Kidney (tissue), 14 donors: ENCODE measurements around the gene BORCS8. TPM values are rescaled to one million over a fixed set of nuclear protein-coding genes. Genes with fewer than 3 reads are reported as not detected.

ENCODE experiments used
- DNase-seq, 5 donors: peaks; one replicate each; pipeline ENCODE4 v3.0.0-alpha.2; 2013 to 2020
- FAIRE-seq: peaks from 2 replicates; lab custom pipeline; 2012; peaks lifted over from hg19 to GRCh38; lab: Jason Lieb, UNC
- H3K27ac ChIP-seq, 2 donors: one replicate each; pipeline ENCODE4 v1.7.0; 2013; ENCODE audit warnings: low read depth in 2 of 2, low read length in 2 of 2, inconsistent platforms in 1 of 2
- H3K27me3 ChIP-seq: one replicate; pipeline ENCODE4 v1.7.1; 2013; ENCODE audit warnings: low read length, inconsistent platforms; ENCODE audit not compliant: control insufficient read depth, insufficient read depth
- H3K36me3 ChIP-seq, 3 donors: one replicate each; pipeline versions ENCODE4 v1.7.0 to v1.7.1; 2013; ENCODE audit warnings: low read length in 3 of 3, control low read depth in 1 of 3, inconsistent platforms in 1 of 3; ENCODE audit not compliant: insufficient read depth in 3 of 3, control insufficient read depth in 2 of 3
- H3K4me1 ChIP-seq, 3 donors: one replicate each; pipeline versions ENCODE4 v1.7.0 to v1.7.1; 2013; ENCODE audit warnings: low read length in 3 of 3, inconsistent platforms in 1 of 3, low read depth in 1 of 3; ENCODE audit not compliant: control insufficient read depth in 2 of 3, insufficient read depth in 2 of 3
- H3K4me3 ChIP-seq, 3 donors: one replicate each; pipeline versions ENCODE4 v1.7.0 to v1.8.1; 2013; ENCODE audit warnings: low read length in 3 of 3, control low read depth in 1 of 3, inconsistent platforms in 1 of 3
- H3K9ac ChIP-seq, 3 donors: one replicate each; pipeline versions ENCODE4 v1.7.0 to v1.7.1; 2013; ENCODE audit warnings: low read length in 3 of 3, control low read depth in 1 of 3, inconsistent platforms in 1 of 3
- H3K9me3 ChIP-seq, 3 donors: one replicate each; pipeline versions ENCODE4 v1.7.0 to v1.7.1; 2013; ENCODE audit warnings: low read length in 3 of 3, control low read depth in 1 of 3, inconsistent platforms in 1 of 3; ENCODE audit not compliant: control insufficient read depth in 2 of 3, insufficient read depth in 1 of 3
- intact Hi-C: fragments of 100-400 bp; cut with DNase I; formaldehyde crosslinking; loops from one replicate; pipeline ENCODE4 v1.11.1; 2022
- polyA plus RNA-seq: library from polyadenylated mRNA; stranded (reverse); fragments of 350-450 nt; fragmentation: Illumina TruSeq; extraction: RNeasy Lipid Tissue Mini Kit (QIAGEN cat#74804); gene quantifications from one replicate; pipeline ENCODE4 v1.2.3, GENCODE V29; 2014; ENCODE audit warnings: low read depth, low replicate concordance; ENCODE audit not compliant: insufficient read depth
- total RNA-seq: library from RNA; stranded (reverse); fragmentation: NEBNext Ultra II Directional; extraction: Animal tissue kit (Norgen Biotek cat#: 25700); gene quantifications from one replicate; pipeline ENCODE4 v1.2.1, GENCODE V29; 2021
- TF ChIP-seq, protein P1 (sequence below): IDR thresholded peaks from 3 replicates; pipeline ENCODE4 v1.5.1; 2012; ENCODE audit warnings: mild to moderate bottlenecking, moderate library complexity, borderline replicate concordance; ENCODE audit not compliant: insufficient read depth; ENCODE audit errors: extremely low read depth
- donor health status: control.
- donor health status: control.
- donor health status: control.
- donor health status: control.
- donor health status: control.
- donor health status: DM: yes; HTN: yes; CAD: no.
- donor health status: Normal renal cell carcinoma (clear cell type).

The BORCS8 gene
- total and polyA plus RNA-seq, 2 donors from 2014 or later, result 42.2 to 51.7 TPM

DNA sequence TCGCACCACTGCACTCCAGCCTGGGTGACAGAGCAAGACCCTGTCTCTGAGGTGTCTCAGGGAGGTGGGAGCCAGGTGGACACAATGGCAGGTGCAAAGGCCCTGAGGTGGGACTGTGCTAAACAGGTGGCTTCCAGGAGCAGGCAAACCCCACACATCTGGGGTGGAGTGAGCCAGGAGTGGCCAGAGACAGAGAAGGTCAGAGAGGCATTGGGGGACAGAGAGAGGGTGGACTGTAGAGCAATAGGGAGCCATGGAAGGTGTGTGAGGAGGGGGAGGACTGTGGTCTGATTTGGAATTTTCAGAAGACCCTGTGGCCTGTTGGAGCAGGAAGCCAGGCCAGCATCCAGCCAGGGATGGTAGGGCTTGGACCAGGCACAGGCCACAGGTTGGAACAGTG is 26.6 kb downstream of the BORCS8 start:
- intact Hi-C loops, result no loop called here
- TF ChIP-seq, protein P1, sequence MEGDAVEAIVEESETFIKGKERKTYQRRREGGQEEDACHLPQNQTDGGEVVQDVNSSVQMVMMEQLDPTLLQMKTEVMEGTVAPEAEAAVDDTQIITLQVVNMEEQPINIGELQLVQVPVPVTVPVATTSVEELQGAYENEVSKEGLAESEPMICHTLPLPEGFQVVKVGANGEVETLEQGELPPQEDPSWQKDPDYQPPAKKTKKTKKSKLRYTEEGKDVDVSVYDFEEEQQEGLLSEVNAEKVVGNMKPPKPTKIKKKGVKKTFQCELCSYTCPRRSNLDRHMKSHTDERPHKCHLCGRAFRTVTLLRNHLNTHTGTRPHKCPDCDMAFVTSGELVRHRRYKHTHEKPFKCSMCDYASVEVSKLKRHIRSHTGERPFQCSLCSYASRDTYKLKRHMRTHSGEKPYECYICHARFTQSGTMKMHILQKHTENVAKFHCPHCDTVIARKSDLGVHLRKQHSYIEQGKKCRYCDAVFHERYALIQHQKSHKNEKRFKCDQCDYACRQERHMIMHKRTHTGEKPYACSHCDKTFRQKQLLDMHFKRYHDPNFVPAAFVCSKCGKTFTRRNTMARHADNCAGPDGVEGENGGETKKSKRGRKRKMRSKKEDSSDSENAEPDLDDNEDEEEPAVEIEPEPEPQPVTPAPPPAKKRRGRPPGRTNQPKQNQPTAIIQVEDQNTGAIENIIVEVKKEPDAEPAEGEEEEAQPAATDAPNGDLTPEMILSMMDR, result no peak
- H3K4me3 ChIP-seq, result no peak overlapping the region
- H3K9me3 ChIP-seq, result no peaks in the 10 kb centered on the region
- DNase-seq (no peak), FAIRE-seq (no peak)
- no peaks in the 10 kb centered on the region for H3K27me3 ChIP-seq
- no peak overlapping the region for H3K27ac ChIP-seq
- no peaks in the 10 kb centered on the region for H3K36me3 ChIP-seq
- H3K9ac ChIP-seq, result no peak overlapping the region
- H3K4me1 ChIP-seq, result peaks cover 0 to 3% (median 0%) of the 10 kb centered on the region in 3 donors

GRCh38 chr19:19162495-19162894 is 29.5 kb downstream of the BORCS8 start:
- intact Hi-C loops, result no loop called here
- Histone ChIP-seq H3K27me3 (no peaks in the 10 kb centered on the region), H3K4me1 (no peaks in the 10 kb centered on the region), H3K36me3 (no peaks in the 10 kb centered on the region), H3K9ac (no peak overlapping the region), H3K27ac (no peak overlapping the region), H3K4me3 (no peak overlapping the region), H3K9me3 (no peaks in the 10 kb centered on the region)
- DNase-seq (no peak), FAIRE-seq (no peak)
- TF ChIP-seq, protein P1, result no peak

GRCh38 chr19:19160461-19161035 is 31.4 kb downstream of the BORCS8 start:
- FAIRE-seq (no peak), DNase-seq (no peak)
- Histone ChIP-seq H3K4me3 (no peak overlapping the region), H3K9ac (no peak overlapping the region), H3K4me1 (no peaks in the 10 kb centered on the region), H3K36me3 (no peaks in the 10 kb centered on the region), H3K27me3 (no peaks in the 10 kb centered on the region), H3K9me3 (peaks cover 0 to 2% (median 0%) of the 10 kb centered on the region in 3 donors), H3K27ac (no peak overlapping the region)
- intact Hi-C loops, result no loop called here
- TF ChIP-seq, protein P1, result no peak

- DNase-seq, result no peak
- Histone ChIP-seq H3K27ac (no peak overlapping the region), H3K4me1 (no peaks in the 10 kb centered on the region), H3K9ac (no peak overlapping the region), H3K36me3 (no peaks in the 10 kb centered on the region), H3K9me3 (peaks cover 0 to 2% (median 0%) of the 10 kb centered on the region in 3 donors), H3K4me3 (no peak overlapping the region), H3K27me3 (no peaks in the 10 kb centered on the region)
- TF ChIP-seq, protein P1, result no peak
- intact Hi-C loops, result no loop called here
- no peak for FAIRE-seq
Measured at GRCh38 chr19:19159534-19159933, 32.4 kb downstream of the BORCS8 start.
